GM23248 (cell line): ENCODE measurements around the gene HOXC6. TPM values are rescaled to one million over a fixed set of nuclear protein-coding genes. Genes with fewer than 3 reads are reported as not detected.

Experiments
- DNase-seq: peaks from one replicate; pipeline ENCODE4 v3.0.0-alpha.2; 2015
- H2AFZ ChIP-seq: fragments of 200-600 bp; sonication (generic); 2 replicates; pipeline ENCODE4 v1.6.1; 2016; ENCODE audit warnings: antibody characterized with exemption
- H3F3A ChIP-seq: fragments of 200-600 bp; sonication (generic); 2 replicates; pipeline ENCODE4 v1.6.1; 2016; ENCODE audit warnings: mild to moderate bottlenecking, antibody characterized with exemption, mixed run types; ENCODE audit not compliant: insufficient read depth
- H3K27ac ChIP-seq: fragments of 200-600 bp; sonication (generic); 2 replicates; pipeline ENCODE4 v1.5.1; 2016; ENCODE audit warnings: mild to moderate bottlenecking
- H3K27me3 ChIP-seq: fragments of 200-600 bp; sonication (generic); replicated peaks from 2 replicates; pipeline ENCODE4 v1.6.1; 2016; ENCODE audit warnings: mild to moderate bottlenecking; ENCODE audit not compliant: insufficient read depth
- H3K36me3 ChIP-seq: fragments of 200-600 bp; sonication (generic); 2 replicates; pipeline ENCODE4 v1.6.1; 2016; ENCODE audit warnings: low read depth, mild to moderate bottlenecking
- H3K4me1 ChIP-seq: fragments of 200-600 bp; sonication (generic); 2 replicates; pipeline ENCODE4 v1.6.1; 2016; ENCODE audit warnings: mild to moderate bottlenecking; ENCODE audit not compliant: insufficient read depth
- H3K4me2 ChIP-seq: fragments of 200-600 bp; sonication (generic); one replicate; pipeline ENCODE4 v1.6.1; 2016; ENCODE audit warnings: mild to moderate bottlenecking; ENCODE audit not compliant: unreplicated experiment
- H3K4me3 ChIP-seq: fragments of 200-600 bp; sonication (generic); 2 replicates; pipeline ENCODE4 v1.5.1; 2016; ENCODE audit warnings: mild to moderate bottlenecking
- H3K79me2 ChIP-seq: fragments of 200-600 bp; sonication (generic); 2 replicates; pipeline ENCODE4 v1.6.1; 2016; ENCODE audit warnings: mild to moderate bottlenecking; ENCODE audit not compliant: insufficient read depth
- H3K9ac ChIP-seq: fragments of 200-600 bp; sonication (generic); 2 replicates; pipeline ENCODE4 v1.6.1; 2016; ENCODE audit warnings: mild to moderate bottlenecking
- H3K9me2 ChIP-seq: fragments of 200-600 bp; sonication (generic); 2 replicates; pipeline ENCODE4 v1.6.1; 2016; ENCODE audit warnings: mixed run types, mild to moderate bottlenecking, moderate library complexity; ENCODE audit not compliant: insufficient read depth
- H3K9me3 ChIP-seq: fragments of 200-600 bp; sonication (generic); one replicate; pipeline ENCODE4 v1.6.1; 2017; ENCODE audit warnings: low read depth
- H4K20me1 ChIP-seq: fragments of 200-600 bp; sonication (generic); 2 replicates; pipeline ENCODE4 v1.6.0; 2016; ENCODE audit not compliant: insufficient read depth
- EZH2 ChIP-seq: fragments of 200-600 bp; sonication (generic); IDR thresholded peaks from 2 replicates; pipeline ENCODE4 v1.6.1; 2018; ENCODE audit warnings: antibody characterized with exemption, mild to moderate bottlenecking; ENCODE audit not compliant: insufficient read depth, poor library complexity, severe bottlenecking
- EZH2phosphoT487 ChIP-seq: fragments of 200-600 bp; sonication (generic); IDR thresholded peaks from 2 replicates; pipeline ENCODE4 v1.6.1; 2018; ENCODE audit warnings: antibody characterized with exemption, moderate library complexity, mild to moderate bottlenecking, low read depth; ENCODE audit not compliant: insufficient read depth
- WGBS, 2 experiments: methylation state at CpG; one replicate each; pipeline ENCODE4 v1.1.6; 2015 to 2017; ENCODE audit warnings: low lambda C conversion rate in 2 of 2, low coverage in 1 of 2; ENCODE audit errors: missing lambda C conversion rate in 2 of 2; 5-methylcytosine and 5-hydroxymethylcytosine counted together
- in situ Hi-C: fragments of 300-500 bp; cut with MboI; formaldehyde crosslinking; loops from 2 replicates; pipeline ENCODE4 v1.15.0; 2020
- polyA plus RNA-seq: library from polyadenylated mRNA; unstranded; fragments of >200 nt; fragmentation: Nextera tagmentation; extraction: Ambion mirVana; gene quantifications from 2 replicates; pipeline ENCODE4 v1.2.1, GENCODE V29; 2016
- total RNA-seq: library from RNA; depleted of rRNA; stranded (reverse); fragments of >200 nt; shearing (Covaris generic); gene quantifications from 2 replicates; pipeline ENCODE4 v1.2.3, GENCODE V29; 2014

Gene HOXC6
- total and polyA plus RNA-seq, 2 experiments from 2014 or later, result 3.6 to 20.5 TPM

DNA sequence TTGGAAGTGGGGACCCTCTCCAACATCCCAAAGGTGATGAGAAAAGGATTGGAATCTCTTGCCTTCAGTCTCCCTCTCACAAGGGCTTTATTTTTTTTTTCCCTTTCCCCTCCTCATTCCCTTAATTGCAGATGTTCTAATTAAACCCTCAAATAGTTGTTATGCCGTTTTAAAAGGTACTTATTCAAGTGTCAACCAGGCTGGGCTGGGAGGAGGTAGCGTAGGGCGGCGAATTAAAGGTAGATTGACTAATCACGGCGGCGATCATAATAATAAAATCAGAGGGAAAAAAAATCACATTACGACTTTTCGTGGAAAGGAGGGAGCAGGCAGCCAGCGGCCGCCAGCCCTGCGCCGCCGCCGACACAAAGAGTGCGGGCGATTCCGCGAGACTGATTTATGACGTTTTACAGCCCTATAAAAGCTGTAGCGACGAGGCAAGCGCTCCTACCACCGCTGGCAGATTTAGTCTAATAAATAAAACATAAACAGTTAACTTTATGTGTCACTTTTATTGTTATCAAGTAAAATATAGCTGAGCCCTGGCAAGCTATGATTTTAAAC, 23.7 kb downstream of the HOXC6 start:
- in situ Hi-C loops, result no loop called here
- no peak for DNase-seq

DNA sequence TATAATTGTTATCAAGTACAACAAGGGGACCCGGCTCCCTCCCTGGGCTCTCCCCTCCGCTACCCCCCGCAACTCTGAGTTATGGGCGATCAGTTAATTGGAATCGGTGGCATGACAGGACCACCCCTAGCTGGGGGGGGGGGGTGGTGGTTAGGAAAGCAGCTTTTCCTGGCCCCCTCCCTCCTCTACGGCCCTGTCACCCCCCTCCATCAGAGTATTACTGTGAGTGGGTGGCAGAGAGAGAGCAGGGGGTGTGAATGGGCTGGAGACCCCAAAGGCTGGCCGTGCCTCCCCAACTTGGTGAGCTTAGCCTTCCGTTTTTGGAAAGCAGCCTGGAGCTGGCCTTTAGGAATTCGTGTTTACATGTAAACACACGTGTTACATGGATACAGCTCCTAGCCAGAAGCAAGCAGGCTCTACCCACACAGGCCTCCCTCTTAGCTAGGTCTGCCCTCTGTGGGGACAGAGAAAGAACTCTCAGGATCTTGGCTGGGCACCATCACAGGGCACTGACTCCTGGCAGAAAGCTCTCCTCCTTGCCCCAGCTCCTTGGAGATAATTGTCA, 24.3 kb downstream of the HOXC6 start:
- H3K36me3 ChIP-seq, result no peaks in the 10 kb centered on the region
- peak overlapping the region; percentile 100 for H3K4me2 ChIP-seq
- no peaks in the 10 kb centered on the region for H3K9me3 ChIP-seq
- peak overlapping the region; percentile 46 for H3K27ac ChIP-seq
- DNase-seq, result peak; percentile 61
- in situ Hi-C loops, result no loop called here
- no peaks in the 10 kb centered on the region for H4K20me1 ChIP-seq
- WGBS, 2 experiments, result 53 to 63% methylated on average over 8 to 10 of the region's 10 CpGs
- no peaks in the 10 kb centered on the region for H3F3A ChIP-seq
- peaks cover 33% of the 10 kb centered on the region for H3K79me2 ChIP-seq
- peak overlapping the region; percentile 89 for H3K9ac ChIP-seq
- peak overlapping the region; percentile 93 for H3K4me3 ChIP-seq
- H3K27me3 ChIP-seq, result no peaks in the 10 kb centered on the region
- TF ChIP-seq EZH2 (no peak), EZH2phosphoT487 (no peak)
- peak overlapping the region; percentile 98 for H2AFZ ChIP-seq
- no peaks in the 10 kb centered on the region for H3K9me2 ChIP-seq
- peaks cover 16% of the 10 kb centered on the region for H3K4me1 ChIP-seq

More for the DNA sequence above, 23.7 kb downstream of the HOXC6 start:
- TF ChIP-seq EZH2 (no peak), EZH2phosphoT487 (no peak)
- 0 out of 2 replicates have a peak overlapping the region, but pooled peaks have one; percentile 89 for H3K9ac ChIP-seq
- WGBS, 2 experiments, result 92 to 95% methylated on average over 24 of the region's 24 CpGs
- no peak overlapping the region for H3K4me3 ChIP-seq
- H3K27ac ChIP-seq, result no peak overlapping the region
- H3K27me3 ChIP-seq, result no peaks in the 10 kb centered on the region
- H3K4me2 ChIP-seq, result no peak overlapping the region
- H3K36me3 ChIP-seq, result no peaks in the 10 kb centered on the region
- H3K79me2 ChIP-seq, result peaks cover 33% of the 10 kb centered on the region
- H3K9me2 ChIP-seq, result no peaks in the 10 kb centered on the region
- H2AFZ ChIP-seq, result no peak overlapping the region
- no peaks in the 10 kb centered on the region for H4K20me1 ChIP-seq
- H3K9me3 ChIP-seq, result no peaks in the 10 kb centered on the region
- peaks cover 16% of the 10 kb centered on the region for H3K4me1 ChIP-seq
- H3F3A ChIP-seq, result no peaks in the 10 kb centered on the region

DNA sequence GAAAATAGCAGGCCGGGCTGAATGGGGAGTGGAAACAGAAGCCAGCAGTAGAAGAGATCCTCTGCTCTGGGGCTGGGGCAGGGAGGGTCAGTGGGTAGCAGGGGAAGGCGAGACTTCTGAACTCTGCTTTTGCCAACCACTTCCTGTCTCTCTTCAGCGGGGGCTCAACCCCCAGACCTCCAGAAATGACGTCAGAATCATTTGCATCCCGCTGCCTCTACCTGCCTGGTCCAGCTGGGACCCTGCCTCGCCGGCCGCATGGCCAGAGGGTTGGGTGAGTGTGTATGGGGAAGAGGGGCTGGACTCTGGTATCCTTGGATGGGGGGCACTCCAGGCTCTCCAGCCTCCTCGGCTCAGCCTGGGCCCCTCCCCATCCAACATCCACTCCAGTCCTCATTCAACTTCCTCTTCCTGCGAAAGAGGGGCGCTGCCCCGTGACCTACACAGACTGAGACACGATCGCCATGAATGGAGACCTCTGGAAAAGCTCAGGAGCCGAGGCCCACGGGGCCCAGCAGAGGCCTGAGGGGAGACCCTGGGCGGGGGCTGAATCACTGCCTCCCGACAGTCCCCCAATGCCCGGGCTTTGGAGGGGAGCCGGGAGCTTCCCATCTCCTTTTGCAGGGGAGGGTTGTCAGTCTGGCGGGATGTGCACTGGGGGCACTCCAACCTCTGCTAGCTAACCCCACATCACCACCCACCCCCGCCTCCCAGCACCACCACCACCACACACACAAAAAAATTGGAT, 24.9 kb downstream of the HOXC6 start:
- Histone ChIP-seq H3K9me2 (no peaks in the 10 kb centered on the region), H3K27me3 (no peaks in the 10 kb centered on the region), H3K36me3 (no peaks in the 10 kb centered on the region), H3K27ac (peak overlapping the region; percentile 46), H3K4me1 (peaks cover 16% of the 10 kb centered on the region), H2AFZ (peak overlapping the region; percentile 98), H3K4me3 (peak overlapping the region; percentile 93), H3K79me2 (peaks cover 33% of the 10 kb centered on the region), H4K20me1 (no peaks in the 10 kb centered on the region), H3F3A (no peaks in the 10 kb centered on the region), H3K9me3 (no peaks in the 10 kb centered on the region), H3K4me2 (peak overlapping the region; percentile 100), H3K9ac (peak overlapping the region; percentile 89)
- 3 to 10% methylated on average over 21 to 22 of the region's 22 CpGs for WGBS, 2 experiments
- DNase-seq, result peak; percentile 46
- no peak for TF ChIP-seq EZH2
- TF ChIP-seq EZH2phosphoT487, result no peak
- in situ Hi-C loops, result no loop called here

DNA sequence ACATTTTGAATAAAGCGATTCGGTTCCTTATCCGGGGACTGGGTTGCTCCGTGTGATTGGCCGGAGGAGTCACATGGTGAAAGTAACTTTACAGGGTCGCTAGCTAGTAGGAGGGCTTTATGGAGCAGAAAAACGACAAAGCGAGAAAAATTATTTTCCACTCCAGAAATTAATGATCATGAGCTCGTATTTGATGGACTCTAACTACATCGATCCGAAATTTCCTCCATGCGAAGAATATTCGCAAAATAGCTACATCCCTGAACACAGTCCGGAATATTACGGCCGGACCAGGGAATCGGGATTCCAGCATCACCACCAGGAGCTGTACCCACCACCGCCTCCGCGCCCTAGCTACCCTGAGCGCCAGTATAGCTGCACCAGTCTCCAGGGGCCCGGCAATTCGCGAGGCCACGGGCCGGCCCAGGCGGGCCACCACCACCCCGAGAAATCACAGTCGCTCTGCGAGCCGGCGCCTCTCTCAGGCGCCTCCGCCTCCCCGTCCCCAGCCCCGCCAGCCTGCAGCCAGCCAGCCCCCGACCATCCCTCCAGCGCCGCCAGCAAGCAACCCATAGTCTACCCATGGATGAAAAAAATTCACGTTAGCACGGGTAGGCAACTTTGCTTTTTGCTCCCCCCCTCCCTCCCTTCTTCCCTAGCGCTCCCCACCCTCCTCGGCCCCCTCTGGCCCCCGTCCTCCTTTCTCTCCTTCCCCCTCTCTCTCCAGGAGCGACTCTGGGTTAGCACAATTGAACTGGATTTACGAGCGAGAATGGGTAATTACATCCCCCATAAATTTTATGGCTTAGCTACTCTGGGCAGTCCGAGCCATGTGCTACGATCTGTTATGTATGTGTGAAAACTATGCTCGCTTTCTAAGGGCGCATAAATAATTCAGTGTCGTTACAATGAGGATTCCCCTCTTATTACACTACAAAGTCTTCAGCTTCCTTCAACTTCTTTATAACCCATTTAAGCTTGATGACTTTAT, 25.8 kb downstream of the HOXC6 start, which contains the start of gene HOXC4:
TSS of gene HOXC4 (plus strand) at position 85 of the 991 bp plus-strand sequence. CDS start at position 173, 88 bp downstream.
- Histone ChIP-seq H3K36me3 (no peaks in the 10 kb centered on the region), H3K4me3 (peak within 1 kb of the TSS; percentile 93), H3K27me3 (no peaks in the 10 kb centered on the region), H3K9me2 (no peaks in the 10 kb centered on the region), H3K9me3 (no peaks in the 10 kb centered on the region), H3K4me1 (peaks cover 16% of the 10 kb centered on the region), H3K4me2 (peak within 1 kb of the TSS; percentile 100), H3K79me2 (peaks cover 33% of the 10 kb centered on the region), H2AFZ (peak within 1 kb of the TSS; percentile 98), H4K20me1 (no peaks in the 10 kb centered on the region), H3K9ac (peak within 1 kb of the TSS; percentile 89), H3F3A (no peaks in the 10 kb centered on the region), H3K27ac (peak within 1 kb of the TSS; percentile 46)
- TF ChIP-seq EZH2phosphoT487, result no peak
- no peak for TF ChIP-seq EZH2
- in situ Hi-C loops, result no loop called here
- 1 to 2% methylated on average over 30 to 52 of the region's 52 CpGs for WGBS, 2 experiments
- peak; percentile 77 for DNase-seq
